ENCODE measurements around the gene CDRT4.

Gene CDRT4

DNA sequence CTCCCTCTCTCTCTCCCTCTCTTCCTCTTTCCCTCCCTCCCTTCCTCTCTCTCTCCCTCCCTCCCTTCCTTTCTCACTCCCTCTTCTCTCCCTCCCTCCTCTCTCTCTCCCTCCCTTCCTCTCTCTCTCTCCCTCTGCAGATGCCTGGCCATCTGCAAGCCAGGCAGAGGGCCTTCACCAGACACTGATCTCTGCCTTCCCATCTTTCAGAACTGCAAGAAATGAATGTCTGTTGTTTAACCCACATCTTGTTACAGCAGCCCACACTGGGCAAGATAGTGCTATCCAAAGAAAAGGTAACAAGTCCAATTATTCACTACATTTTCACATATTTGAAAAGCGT is 26.2 kb upstream of the CDRT4 start:
- no peak for DNase-seq (ENCODE audit: low read depth)
- TF ChIP-seq, protein P1, sequence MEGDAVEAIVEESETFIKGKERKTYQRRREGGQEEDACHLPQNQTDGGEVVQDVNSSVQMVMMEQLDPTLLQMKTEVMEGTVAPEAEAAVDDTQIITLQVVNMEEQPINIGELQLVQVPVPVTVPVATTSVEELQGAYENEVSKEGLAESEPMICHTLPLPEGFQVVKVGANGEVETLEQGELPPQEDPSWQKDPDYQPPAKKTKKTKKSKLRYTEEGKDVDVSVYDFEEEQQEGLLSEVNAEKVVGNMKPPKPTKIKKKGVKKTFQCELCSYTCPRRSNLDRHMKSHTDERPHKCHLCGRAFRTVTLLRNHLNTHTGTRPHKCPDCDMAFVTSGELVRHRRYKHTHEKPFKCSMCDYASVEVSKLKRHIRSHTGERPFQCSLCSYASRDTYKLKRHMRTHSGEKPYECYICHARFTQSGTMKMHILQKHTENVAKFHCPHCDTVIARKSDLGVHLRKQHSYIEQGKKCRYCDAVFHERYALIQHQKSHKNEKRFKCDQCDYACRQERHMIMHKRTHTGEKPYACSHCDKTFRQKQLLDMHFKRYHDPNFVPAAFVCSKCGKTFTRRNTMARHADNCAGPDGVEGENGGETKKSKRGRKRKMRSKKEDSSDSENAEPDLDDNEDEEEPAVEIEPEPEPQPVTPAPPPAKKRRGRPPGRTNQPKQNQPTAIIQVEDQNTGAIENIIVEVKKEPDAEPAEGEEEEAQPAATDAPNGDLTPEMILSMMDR (conservative IDR thresholded peaks at IDR 0.05; ENCODE audit: low read length): no peak
- H3K4me3 ChIP-seq (ENCODE audit: low read length): no peak overlapping the region

DNA sequence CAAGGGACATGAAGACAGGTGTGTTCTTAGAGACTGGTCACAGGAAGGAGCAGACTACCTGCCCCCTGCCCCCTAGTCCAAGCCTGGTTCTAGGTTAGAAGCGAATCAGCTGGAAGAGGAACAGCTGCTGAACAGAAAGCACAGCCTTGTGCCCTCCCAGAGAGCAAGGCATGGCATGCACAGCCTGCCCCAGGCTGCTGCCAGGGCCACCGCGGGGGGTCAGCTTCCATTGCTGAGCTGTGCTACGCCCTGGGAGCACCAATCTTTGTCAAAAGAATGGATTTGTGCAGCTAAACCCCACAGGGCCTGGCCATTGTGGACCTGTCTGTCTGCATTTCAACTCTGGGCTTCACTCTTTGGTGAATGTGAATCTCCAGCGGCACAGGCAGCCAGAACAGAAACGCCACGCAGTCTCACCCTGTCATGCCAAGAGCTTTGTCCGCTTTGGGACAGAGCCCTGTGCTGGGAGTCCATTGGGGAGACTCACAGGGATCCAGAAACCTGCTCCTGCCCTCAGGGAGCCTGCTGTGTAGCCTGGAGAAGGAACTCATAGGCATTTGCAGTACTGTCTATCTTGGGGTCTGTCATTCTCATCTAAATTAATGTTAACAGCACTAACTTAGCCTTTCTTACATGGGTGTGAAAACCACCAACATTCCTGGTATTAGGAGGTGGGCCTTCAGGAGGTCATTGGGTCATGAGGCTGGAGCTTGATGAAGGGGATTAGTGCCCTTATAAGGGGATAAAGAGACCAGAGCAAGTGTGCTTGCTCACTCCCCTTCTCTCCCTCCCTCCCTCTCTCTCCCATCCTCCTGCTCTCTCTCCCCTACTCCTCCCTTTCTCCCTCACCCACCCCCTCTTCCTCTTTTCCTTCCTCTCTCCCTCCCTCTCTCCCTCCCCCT is 25.6 kb upstream of the CDRT4 start:
- TF ChIP-seq, protein P1 (conservative IDR thresholded peaks at IDR 0.05; ENCODE audit: low read length): no peak
- no peak overlapping the region for H3K4me3 ChIP-seq (ENCODE audit: low read length)
- DNase-seq (ENCODE audit: low read depth): no peak

DNA sequence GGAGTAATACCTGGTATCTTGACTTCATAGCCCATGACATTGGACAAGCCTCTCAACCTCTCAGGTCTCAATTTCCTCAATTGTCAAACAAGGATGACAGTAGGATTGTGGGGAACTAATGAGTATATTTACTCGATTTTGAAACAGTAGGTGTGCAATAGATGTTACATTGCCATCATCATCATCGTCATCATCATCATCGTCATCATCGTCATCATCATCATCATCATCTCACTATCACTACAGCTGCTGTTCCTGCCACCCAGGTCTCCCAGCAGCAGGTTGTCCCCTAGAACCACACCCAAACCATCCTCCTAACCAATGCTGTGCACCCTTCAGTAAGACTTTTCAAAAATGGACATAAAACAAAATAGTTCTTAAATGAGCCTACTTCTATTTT is 24.8 kb upstream of the CDRT4 start:
- no peak for DNase-seq (ENCODE audit: low read depth)
- H3K4me3 ChIP-seq (ENCODE audit: low read length): no peak overlapping the region
- TF ChIP-seq, protein P1 (conservative IDR thresholded peaks at IDR 0.05; ENCODE audit: low read length): no peak

DNA sequence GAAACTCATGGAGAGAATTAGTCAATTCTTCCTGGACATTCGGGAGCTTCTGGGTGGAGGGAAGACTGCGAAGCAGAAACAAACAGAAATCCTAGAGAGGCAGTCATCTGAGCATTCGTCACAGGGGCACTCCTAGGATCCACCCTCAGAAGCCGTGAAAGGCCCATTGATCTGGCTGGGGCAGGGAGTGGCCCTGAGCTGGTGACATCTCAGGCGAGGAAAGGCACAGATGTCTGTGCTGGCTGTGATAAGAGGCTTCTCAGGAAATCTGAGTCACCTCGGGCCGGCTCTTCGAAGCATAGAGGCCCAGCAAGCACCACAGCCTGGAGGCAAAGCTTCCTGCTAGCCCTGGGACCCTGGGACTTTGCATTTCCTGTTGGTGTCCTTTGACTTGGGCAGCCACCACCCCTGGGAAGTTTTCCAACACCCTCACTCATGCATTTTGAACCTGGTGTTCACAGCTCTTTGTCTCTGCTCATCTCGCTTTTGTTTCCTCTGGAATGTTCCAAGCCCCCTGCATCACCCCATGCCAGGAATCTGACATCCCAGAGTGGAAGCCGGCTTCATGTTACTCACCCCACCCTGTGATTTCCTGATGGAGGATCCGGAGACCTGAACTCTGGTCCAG is 23.3 kb upstream of the CDRT4 start:
- DNase-seq (ENCODE audit: low read depth): peak; percentile 71
- TF ChIP-seq, protein P1 (conservative IDR thresholded peaks at IDR 0.05; ENCODE audit: low read length): no peak
- H3K4me3 ChIP-seq (ENCODE audit: low read length): no peak overlapping the region

DNA sequence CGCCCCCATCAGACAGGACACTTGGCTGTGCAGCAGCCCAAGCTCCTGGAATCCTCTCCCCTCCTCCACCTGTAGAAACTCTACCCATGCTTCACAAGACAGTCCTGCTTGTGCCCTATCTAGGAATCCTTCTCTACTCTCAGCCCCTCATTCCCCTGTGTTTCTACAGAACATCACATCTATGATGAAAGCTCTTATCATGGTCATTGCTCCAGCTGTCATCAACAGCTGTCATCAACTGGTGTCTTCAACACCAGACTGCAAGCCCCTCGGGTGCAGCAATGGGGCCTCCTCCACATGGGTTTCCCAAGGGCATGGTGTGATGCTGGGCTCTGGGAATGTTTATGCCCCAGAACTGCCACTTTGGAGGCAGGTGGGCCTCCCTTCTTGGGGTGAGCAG is 21.1 kb upstream of the CDRT4 start:
- no peak overlapping the region for H3K4me3 ChIP-seq (ENCODE audit: low read length)
- TF ChIP-seq, protein P1 (conservative IDR thresholded peaks at IDR 0.05; ENCODE audit: low read length): no peak
- no peak for DNase-seq (ENCODE audit: low read depth)

DNA sequence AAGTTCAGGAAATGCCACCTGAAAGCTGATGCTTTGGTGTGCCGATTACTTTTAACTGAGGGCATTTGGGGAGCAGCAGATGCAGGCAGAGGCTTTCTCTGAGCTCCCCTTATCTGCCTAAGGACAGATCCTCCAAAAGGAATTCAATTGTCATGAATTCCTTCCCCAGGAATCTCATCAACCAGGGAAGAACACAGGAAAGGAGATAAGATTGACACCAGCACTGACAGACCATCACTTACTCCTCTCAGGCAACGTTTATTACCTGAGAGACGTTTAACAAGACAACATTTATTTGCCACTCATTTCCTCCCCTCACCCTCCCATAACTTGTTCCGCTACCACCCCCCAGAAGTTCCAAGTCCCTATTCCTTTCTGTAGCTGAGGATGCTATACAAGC is 17.6 kb upstream of the CDRT4 start:
- TF ChIP-seq, protein P1 (conservative IDR thresholded peaks at IDR 0.05; ENCODE audit: low read length): no peak
- DNase-seq (ENCODE audit: low read depth): no peak
- H3K4me3 ChIP-seq (ENCODE audit: low read length): no peak overlapping the region

DNA sequence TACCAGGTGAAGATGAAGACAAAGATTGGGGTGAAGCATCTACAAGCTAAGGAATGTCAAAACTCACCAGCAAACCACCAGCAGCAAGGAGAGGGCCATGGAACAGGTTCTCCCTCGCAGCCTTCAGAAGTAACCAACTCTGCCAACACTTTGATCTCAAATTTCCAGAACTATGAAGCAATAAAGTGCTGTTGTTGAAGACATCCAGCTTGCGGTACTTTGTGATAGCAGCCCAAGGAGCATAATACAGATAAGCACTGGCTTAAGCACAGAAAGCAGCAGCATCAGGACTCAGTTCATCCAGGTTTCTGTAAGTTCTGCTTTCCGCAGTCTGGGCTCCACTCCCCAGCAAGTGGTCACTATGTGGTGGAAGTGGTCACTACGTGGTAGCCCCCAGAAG is 16.0 kb upstream of the CDRT4 start:
- TF ChIP-seq, protein P1 (conservative IDR thresholded peaks at IDR 0.05; ENCODE audit: low read length): no peak
- DNase-seq (ENCODE audit: low read depth): no peak
- no peak overlapping the region for H3K4me3 ChIP-seq (ENCODE audit: low read length)
